GM12892 (cell line): ENCODE data around the gene FILIP1L.

Experiments
- POLR2AphosphoS5 ChIP-seq: IDR thresholded peaks from 2 replicates; pipeline ENCODE4 v1.6.1; 2011; ENCODE audit warnings: low read depth, low read length, control low read depth
- TAF1 ChIP-seq: IDR thresholded peaks from 2 replicates; pipeline ENCODE4 v1.6.1; 2011; ENCODE audit warnings: low read depth, mild to moderate bottlenecking, control low read depth, low read length, borderline replicate concordance

DNA sequence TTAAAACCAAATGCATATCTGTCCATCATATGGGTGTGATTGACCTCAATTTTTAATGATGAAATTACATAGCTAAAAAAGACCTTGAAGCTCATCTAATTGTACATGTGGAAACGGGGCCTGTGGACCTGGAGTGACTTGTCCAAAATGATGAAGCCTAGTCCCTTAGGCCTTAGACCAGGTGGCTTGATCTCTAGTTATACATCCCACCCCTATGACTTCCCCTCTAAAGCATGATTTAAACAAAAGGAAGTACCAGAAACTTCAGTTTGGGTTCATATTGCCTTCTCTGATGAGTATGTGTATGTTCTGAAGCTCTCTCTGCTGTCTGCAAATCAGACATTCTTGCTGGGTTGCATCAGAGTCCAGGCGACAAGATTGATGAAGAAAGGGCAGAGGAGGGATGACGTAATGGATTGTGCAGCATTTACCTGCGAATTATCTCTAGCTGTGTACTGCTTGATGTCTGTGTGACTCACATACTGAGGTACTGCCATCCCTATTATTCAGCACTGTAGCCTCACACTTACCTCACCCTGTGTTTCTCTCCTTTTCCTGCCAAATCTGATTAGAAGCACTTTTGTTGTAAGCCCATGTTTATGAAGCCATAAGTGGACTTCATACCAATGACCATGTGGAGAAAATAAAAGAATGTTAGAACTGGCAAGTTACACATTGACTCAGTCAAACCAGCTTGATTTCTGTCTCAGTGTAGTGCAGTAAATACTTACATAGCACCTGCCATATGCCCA, 111.5 kb downstream of the FILIP1L start:
- no peak for TF ChIP-seq TAF1
- TF ChIP-seq POLR2AphosphoS5: no peak
